NT2/D1 (cell line): ENCODE measurements around the gene ATP8B2.

Experiments
- SUZ12 ChIP-seq: IDR thresholded peaks from 2 replicates; pipeline ENCODE4 v1.6.1; 2011; ENCODE audit not compliant: insufficient read length, insufficient read depth; ENCODE audit errors: extremely low read depth
- YY1 ChIP-seq: IDR thresholded peaks from 2 replicates; pipeline ENCODE4 v1.6.1; 2011; ENCODE audit not compliant: insufficient read length, insufficient read depth
- ZNF274 ChIP-seq: IDR thresholded peaks from 2 replicates; pipeline ENCODE4 v1.6.1; 2011; ENCODE audit warnings: mild to moderate bottlenecking, low read depth, low read length

GRCh38 chr1:154338875-154339274 is 13.6 kb downstream of the ATP8B2 start:
- TF ChIP-seq SUZ12 (no peak), ZNF274 (no peak), YY1 (no peak)
